ENCODE measurements around the gene DND1.

DNA sequence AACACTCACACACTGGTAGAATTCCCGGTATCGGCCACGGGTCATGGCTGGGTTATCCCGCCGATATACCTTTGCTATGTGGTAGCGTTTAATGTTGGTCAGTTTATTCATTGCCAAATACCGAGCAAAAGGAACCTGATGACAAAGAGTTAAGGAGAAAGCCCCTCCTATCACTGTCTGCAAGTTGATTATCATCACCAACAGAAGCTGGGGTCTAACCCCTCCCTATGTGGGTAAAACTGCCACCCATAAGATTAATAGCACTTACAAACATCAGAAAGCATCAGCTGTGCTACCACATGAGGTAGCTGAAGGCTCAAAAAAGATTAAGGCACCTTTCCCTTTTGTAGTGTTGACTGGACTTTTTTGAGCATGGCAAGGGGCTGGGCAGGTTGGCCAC, 5.6 kb upstream of the DND1 start:
- TF ChIP-seq, protein P1, sequence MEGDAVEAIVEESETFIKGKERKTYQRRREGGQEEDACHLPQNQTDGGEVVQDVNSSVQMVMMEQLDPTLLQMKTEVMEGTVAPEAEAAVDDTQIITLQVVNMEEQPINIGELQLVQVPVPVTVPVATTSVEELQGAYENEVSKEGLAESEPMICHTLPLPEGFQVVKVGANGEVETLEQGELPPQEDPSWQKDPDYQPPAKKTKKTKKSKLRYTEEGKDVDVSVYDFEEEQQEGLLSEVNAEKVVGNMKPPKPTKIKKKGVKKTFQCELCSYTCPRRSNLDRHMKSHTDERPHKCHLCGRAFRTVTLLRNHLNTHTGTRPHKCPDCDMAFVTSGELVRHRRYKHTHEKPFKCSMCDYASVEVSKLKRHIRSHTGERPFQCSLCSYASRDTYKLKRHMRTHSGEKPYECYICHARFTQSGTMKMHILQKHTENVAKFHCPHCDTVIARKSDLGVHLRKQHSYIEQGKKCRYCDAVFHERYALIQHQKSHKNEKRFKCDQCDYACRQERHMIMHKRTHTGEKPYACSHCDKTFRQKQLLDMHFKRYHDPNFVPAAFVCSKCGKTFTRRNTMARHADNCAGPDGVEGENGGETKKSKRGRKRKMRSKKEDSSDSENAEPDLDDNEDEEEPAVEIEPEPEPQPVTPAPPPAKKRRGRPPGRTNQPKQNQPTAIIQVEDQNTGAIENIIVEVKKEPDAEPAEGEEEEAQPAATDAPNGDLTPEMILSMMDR (IDR thresholded peaks at IDR 0.05; ENCODE audit: low read depth, low read length, missing input control), result no peak
- TF ChIP-seq JUND (IDR thresholded peaks at IDR 0.05) (no peak), SP1 (IDR thresholded peaks at IDR 0.05) (no peak), RAD21 (IDR thresholded peaks at IDR 0.05) (no peak), YY1 (IDR thresholded peaks at IDR 0.05) (no peak), GABPA (IDR thresholded peaks at IDR 0.05 in 1 of 2, conservative IDR thresholded peaks at IDR 0.05 in 1 of 2) (no peak), TAF1 (conservative IDR thresholded peaks at IDR 0.05) (no peak), RXRA (IDR thresholded peaks at IDR 0.05) (no peak), FOXA2 (IDR thresholded peaks at IDR 0.05) (no peak), NR2F2 (IDR thresholded peaks at IDR 0.05) (no peak)
- TF ChIP-seq, protein P2, sequence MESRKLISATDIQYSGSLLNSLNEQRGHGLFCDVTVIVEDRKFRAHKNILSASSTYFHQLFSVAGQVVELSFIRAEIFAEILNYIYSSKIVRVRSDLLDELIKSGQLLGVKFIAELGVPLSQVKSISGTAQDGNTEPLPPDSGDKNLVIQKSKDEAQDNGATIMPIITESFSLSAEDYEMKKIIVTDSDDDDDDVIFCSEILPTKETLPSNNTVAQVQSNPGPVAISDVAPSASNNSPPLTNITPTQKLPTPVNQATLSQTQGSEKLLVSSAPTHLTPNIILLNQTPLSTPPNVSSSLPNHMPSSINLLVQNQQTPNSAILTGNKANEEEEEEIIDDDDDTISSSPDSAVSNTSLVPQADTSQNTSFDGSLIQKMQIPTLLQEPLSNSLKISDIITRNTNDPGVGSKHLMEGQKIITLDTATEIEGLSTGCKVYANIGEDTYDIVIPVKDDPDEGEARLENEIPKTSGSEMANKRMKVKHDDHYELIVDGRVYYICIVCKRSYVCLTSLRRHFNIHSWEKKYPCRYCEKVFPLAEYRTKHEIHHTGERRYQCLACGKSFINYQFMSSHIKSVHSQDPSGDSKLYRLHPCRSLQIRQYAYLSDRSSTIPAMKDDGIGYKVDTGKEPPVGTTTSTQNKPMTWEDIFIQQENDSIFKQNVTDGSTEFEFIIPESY (IDR thresholded peaks at IDR 0.05), result no peak
- TF ChIP-seq, protein P3, sequence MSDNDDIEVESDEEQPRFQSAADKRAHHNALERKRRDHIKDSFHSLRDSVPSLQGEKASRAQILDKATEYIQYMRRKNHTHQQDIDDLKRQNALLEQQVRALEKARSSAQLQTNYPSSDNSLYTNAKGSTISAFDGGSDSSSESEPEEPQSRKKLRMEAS (IDR thresholded peaks at IDR 0.05), result no peak
- TF ChIP-seq, protein P4, sequence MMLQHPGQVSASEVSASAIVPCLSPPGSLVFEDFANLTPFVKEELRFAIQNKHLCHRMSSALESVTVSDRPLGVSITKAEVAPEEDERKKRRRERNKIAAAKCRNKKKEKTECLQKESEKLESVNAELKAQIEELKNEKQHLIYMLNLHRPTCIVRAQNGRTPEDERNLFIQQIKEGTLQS (IDR thresholded peaks at IDR 0.05), result no peak

All from liver (tissue), 3 donors.